SIG-M5 treated with dmso at 0.1 percent for 504 hours (cell line): Measurements from ENCODE around the gene STAT3.
"Not testable (repeated sequence)": the region's sequence is repeated elsewhere in the genome, so short reads cannot be mapped to it uniquely, and the experiment has no call there.

Source experiments
- DNase-seq: peaks from one replicate; lab custom pipeline; 2025; ENCODE audit not compliant: unreplicated experiment; lab: John Stamatoyannopoulos, UW

STAT3 gene

GRCh38 chr17:42409523-42410318, 21.5 kb upstream of the STAT3 start:
- no peak for DNase-seq

- DNase-seq = no peak
Observed at GRCh38 chr17:42408061-42408460, 19.8 kb upstream of the STAT3 start.

GRCh38 chr17:42407289-42407836, 19.1 kb upstream of the STAT3 start:
- peak; percentile 24 for DNase-seq

GRCh38 chr17:42406615-42407288, 18.5 kb upstream of the STAT3 start:
- DNase-seq = no peak

GRCh38 chr17:42405963-42406495, 17.8 kb upstream of the STAT3 start:
- peak; percentile 62 for DNase-seq

- no peak for DNase-seq
Observed at GRCh38 chr17:42405076-42405475, 16.8 kb upstream of the STAT3 start.

DNA sequence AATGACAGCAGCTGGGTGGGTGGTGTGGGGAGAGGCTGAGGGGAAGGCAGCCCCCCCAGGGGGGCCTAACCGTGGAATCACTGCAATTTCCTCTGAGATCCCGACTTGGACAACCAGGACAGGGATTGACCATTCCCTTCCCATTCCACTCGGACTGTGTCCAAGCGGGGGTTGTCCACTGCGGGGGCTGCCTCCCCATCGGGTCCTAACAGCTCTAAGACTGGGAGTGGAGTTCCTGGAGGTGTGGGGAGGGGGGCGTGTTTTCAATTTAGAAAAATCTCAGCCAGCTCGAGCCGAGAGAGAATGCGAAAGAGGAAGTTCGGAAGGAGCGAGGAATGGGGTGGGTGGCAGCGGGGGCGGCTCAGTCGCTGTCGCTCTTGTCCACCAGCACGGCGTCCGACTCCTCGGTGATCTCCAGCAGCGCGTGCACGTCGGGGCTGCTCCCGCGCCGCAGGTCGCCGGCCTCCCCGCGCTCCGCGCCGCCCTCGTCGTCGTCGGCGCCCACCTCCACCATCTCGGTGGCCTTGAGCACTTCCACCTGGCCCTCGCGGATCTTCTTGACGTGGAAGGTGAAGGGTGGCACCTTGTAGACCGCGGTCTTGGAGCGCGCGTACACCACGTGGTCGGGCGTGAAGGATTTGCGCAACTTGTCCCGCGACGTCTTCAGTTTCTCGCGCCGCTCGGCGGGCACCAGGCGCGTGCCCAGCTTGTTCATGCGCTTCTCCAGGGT, 16.2 kb upstream of the STAT3 start:
- DNase-seq = no peak

DNA sequence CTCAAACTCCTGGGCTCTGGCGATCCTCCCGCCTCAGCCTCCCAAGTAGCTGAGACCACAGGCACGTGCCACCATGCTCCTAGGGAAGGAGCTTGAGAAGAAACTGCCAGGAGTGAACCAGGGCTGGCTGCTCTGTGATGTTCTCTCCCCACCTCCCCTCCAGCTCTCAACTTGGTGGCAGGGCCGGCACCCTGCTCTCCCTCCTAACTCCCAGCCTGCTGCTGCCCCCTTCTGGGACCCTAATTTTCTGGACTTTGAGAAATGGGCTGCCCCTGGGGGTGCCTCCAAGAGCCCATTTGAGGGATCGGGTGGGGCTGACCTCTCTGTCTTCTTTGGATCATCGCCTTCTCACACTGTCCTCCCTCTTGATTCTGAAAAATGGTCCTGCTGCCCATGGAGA, 14.9 kb upstream of the STAT3 start:
- no peak for DNase-seq

GRCh38 chr17:42402117-42402516, 13.9 kb upstream of the STAT3 start:
- no peak for DNase-seq

- DNase-seq = not testable (repeated sequence)
Observed at GRCh38 chr17:42400844-42401375, 12.7 kb upstream of the STAT3 start.

DNA sequence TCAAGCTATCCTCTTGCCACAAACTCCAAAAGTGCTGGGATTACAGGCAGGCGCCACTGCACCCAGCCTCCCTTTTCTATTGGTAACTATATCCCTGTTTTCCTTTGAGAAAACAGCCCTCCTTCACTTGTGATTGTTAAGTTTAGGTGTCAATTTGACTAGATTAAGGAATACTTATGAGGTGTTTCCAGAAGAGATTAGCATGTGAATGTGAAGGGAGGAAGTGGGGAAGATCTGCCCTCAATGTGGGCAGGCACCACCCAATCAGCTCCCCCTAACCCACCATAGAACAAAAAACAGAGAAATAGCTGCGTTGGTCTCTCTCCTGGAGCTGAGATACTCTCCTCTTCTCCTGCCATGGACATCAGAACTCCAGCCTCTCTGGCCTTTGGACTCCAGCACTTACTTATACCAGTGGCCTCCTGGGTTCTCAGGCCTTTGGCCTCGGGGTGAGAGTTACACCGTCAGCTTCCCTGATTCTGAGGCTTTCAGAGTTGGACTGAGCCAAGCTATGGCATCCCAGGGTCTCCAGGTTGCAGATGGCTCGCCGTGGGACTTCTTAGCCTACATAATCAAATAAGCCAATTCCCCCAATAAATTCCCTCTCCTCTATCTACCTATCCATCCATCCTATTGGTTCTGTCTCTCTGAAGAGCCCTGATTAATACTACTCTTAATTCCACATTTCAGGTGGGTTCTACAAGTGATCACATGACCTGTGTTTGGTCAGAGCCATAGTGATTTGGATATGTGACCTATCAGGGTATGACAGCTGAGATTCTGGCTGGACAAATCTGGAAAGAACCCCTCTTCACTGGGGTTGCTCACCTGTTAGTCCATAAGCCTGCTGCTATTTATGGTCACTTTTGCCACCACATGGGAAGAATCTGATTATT, 12.0 kb upstream of the STAT3 start:
- no peak for DNase-seq

- DNase-seq = no peak
Observed at GRCh38 chr17:42399121-42399520, 10.9 kb upstream of the STAT3 start.

DNA sequence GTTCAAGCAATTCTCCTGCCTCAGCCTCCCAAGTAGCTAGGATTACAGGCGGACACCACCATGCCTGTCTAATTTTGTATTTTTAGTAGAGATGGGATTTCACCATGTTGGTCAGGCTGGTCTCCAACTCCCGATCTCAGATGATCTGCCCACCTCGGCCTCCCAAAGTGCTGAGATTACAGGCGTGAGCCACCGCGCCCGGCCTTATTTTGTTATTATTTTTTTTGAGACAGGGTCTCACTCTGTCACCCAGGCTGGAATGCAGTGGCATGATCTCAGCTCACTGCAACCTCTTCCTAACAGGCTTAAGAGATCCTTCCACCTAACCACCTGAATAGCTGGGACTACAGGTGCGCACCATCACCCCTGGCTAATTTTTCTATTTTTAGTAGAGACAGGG, 7.4 kb upstream of the STAT3 start:
- not testable (repeated sequence) for DNase-seq

DNA sequence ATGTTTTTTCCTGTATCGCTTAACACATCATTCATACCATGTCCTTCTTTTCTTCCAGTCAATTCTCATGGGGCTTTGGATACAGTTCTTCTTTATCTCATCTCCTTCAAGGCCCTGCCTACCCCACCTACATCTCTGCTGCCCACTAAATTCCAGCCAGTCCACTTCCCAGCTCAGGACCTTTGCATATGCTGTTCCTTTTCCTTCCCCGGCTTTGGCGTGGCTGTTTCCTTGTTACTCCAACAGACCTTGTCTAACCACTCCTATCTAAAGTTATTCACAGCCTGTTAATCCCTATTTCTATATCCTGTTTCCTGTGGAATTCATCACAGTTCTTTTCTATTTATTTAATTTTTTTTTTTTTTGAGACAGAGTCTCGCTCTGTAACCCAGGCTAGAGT, 6.6 kb upstream of the STAT3 start:
- no peak for DNase-seq

DNA sequence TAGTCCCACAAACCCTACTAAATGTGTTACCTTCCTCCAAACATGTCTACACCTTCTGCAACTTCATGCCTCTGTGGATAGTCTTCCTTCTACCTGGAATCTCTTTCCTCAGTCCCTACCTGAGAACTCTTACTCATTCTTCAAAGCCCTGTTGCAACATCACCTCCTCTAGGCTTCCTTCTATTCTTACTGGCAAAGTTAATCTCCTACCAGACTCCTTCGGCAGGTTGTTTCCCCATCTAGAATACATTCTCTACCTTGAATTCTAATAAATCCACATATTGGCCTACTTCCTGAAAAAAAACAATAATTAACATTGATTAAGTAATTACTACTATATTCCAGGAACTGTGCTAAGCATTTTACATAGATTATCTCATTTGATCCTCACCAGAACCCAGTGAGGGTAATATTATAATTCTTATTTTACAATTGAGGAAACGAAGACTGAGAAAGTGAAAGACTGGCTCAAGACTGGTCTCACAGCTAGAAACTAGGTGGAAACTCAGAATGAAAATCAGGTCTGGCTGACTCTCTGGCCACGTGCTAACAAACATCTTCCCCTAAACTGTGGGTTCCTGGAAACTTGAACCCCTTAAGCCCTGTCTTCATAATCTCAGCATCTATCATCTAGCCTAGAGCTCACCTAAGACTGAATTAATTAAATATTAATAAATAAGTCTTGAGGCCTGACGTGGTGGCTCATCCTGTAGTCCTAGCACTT, 4.6 kb upstream of the STAT3 start:
- no peak for DNase-seq

GRCh38 chr17:42391439-42391838, 3.2 kb upstream of the STAT3 start:
- DNase-seq = not testable (repeated sequence)

GRCh38 chr17:42389899-42390298, 1.7 kb upstream of the STAT3 start:
- DNase-seq = no peak

- DNase-seq = no peak
Observed at GRCh38 chr17:42389135-42389417, 834 bp upstream of the STAT3 start.

GRCh38 chr17:42387661-42388380, 421 bp downstream of the STAT3 start:
- DNase-seq = peak; percentile 85
